Measurements from ENCODE around the gene MRGPRX1.

The MRGPRX1 gene

DNA sequence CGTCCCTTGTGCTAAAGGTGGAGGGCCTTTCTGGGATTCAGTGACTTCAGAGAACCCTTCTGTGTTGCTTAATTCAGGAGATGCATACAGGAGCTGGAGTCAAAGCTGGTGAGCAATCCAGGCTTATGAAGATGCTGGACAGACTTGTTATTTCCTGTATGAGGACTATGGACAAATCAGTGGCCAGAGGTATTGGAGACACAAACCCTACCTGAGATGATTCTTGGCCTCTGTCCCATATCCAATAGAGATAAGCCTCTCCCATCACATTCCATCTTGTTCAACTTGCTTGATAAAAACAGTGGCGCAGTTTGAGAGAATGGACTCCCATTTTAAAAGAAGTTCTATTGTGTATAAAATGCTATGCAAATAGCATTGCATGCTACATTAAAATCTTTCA is at the start of gene MRGPRX1:
Gene MRGPRX1 (minus strand): TSS at position 101 of the 400 bp plus-strand sequence. CDS start 4,630 bp downstream, outside the sequence.
- H3K27ac ChIP-seq, result no peak within 1 kb of the TSS
- no peak for TF ChIP-seq CTCF (IDR thresholded peaks at IDR 0.05)
- TF ChIP-seq ZFX (IDR thresholded peaks at IDR 0.05; ENCODE audit: borderline replicate concordance), result no peak

DNA sequence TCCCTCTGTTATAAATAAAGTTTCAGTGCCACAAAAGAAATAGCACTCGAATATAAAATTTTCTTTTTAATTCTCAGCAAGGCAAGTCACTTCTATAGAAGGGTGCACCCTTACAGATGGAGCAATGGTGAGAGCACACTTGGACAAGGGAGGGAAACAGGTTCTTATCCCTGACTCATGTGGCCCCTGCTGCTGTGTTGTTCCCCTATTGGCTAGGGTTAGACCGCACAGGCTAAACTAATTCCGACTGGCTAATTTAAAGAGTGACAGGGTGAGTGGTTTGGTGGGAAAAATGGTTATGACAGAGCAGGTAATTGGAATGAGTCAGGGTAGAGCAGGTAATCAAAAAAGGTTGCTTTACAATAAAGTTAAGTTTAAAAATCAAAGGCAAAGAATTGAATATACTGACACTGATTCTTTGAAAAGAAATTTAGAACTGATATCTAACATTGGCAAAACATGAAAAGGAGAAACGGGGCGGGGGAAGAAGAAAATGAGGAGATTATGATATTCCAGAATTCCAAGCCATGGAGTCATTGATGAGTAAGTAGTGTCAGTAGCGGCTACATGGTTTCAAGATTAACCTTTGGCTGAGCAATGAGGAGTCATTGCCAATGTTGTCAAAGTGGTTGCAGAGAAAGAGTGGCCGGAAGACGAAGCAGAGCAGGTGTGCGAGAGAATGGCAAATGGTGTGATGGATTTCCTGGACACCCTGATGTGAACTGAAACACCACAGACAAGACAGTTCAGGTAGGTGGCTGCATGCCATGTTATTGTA is 48.4 kb upstream of the MRGPRX1 start:
- TF ChIP-seq CTCF (IDR thresholded peaks at IDR 0.05) (no peak), ZFX (IDR thresholded peaks at IDR 0.05; ENCODE audit: borderline replicate concordance) (no peak)
- H3K27ac ChIP-seq, result no peak overlapping the region

DNA sequence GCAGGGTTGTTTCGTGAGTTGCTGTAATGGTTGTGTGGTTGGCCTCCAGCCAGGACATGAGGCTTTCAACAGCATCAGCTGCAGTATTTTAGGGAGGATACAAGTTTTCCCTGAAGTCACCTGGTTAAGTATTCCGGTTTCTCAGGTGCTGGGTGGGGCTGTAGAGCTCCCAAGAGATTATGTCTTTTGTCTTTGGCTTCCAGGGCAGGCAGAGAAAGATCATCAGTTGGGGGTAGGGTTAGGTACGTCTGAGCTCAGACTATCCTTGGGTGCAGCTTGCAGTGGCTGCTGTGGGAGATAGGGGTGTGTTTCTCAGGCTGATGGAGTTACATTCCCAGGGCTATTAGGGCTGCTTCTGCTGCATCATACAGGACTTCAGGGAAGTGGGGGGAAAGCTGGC is 47.5 kb upstream of the MRGPRX1 start:
- H3K27ac ChIP-seq, result no peak overlapping the region
- TF ChIP-seq ZFX (IDR thresholded peaks at IDR 0.05; ENCODE audit: borderline replicate concordance) (no peak), CTCF (IDR thresholded peaks at IDR 0.05) (no peak)

GRCh38 chr11:18981897-18982296 is 42.7 kb upstream of the MRGPRX1 start:
- no peak overlapping the region for H3K27ac ChIP-seq
- TF ChIP-seq CTCF (IDR thresholded peaks at IDR 0.05) (no peak), ZFX (IDR thresholded peaks at IDR 0.05; ENCODE audit: borderline replicate concordance) (no peak)

- no peak for TF ChIP-seq ZFX (IDR thresholded peaks at IDR 0.05; ENCODE audit: borderline replicate concordance)
- no peak for TF ChIP-seq CTCF (IDR thresholded peaks at IDR 0.05)
- H3K27ac ChIP-seq, result no peak overlapping the region
These were observed 35.0 kb upstream of the MRGPRX1 start for GRCh38 chr11:18974192-18974591.

GRCh38 chr11:18972336-18972735 is 33.1 kb upstream of the MRGPRX1 start:
- no peak overlapping the region for H3K27ac ChIP-seq
- TF ChIP-seq CTCF (IDR thresholded peaks at IDR 0.05), result no peak
- no peak for TF ChIP-seq ZFX (IDR thresholded peaks at IDR 0.05; ENCODE audit: borderline replicate concordance)

GRCh38 chr11:18969720-18970119 is 30.5 kb upstream of the MRGPRX1 start:
- H3K27ac ChIP-seq, result no peak overlapping the region
- no peak for TF ChIP-seq CTCF (IDR thresholded peaks at IDR 0.05)
- no peak for TF ChIP-seq ZFX (IDR thresholded peaks at IDR 0.05; ENCODE audit: borderline replicate concordance)

Data from 22Rv1 (cell line).